Measurements from ENCODE around the gene BCAR1. TPM values are rescaled to one million over a fixed set of nuclear protein-coding genes. Genes with fewer than 3 reads are reported as not detected.

The BCAR1 gene
- polyA plus RNA-seq, 4 donors, result 53.5 to 64.5 (median 56.7) TPM

DNA sequence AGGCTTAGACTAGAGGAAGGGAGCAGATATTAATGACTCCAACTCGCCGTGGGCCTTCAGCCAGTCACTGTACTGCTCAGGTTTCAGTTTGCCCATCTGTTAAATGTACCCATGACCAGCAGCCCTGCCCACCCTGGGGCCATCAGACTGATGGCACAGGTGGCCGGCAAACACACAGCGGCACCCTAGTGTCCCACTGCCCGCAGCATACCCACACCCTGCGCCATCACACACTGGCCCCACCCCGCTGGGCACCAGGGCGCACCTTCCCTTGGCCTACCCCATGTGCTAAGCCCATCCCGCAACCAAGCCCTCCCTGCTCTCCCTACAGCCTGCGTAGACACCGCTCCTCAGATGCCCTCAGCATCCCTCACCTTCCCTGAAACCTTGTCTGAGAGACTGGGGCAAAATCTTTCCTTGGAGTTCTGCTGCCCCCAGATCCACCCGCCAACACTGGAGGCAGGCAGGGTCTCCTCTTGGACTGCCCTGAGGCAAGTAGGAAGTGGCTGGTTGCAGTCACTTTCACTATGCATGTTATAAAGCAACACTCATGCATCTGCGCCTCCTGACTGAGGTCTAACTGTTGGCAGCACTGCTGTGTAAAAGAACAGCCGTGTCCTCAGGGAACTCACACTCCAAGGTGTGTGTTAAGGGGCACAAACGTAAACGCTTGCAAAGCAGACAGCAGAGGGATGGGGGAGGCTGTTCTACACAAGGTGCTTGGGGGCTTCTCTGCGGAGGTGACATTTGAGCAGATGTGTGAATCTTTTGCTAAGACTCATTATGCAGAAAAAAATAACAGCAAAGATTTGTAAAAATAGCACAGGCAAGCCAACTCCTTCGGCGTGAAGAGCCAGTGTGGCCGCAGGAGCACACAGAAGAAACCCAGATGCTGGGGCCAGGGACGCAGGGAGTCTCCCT, 6.7 kb upstream of the BCAR1 start:
- DNase-seq (ENCODE audit: low read depth in 4 of 4, low spot score in 3 of 4), result no peak

DNA sequence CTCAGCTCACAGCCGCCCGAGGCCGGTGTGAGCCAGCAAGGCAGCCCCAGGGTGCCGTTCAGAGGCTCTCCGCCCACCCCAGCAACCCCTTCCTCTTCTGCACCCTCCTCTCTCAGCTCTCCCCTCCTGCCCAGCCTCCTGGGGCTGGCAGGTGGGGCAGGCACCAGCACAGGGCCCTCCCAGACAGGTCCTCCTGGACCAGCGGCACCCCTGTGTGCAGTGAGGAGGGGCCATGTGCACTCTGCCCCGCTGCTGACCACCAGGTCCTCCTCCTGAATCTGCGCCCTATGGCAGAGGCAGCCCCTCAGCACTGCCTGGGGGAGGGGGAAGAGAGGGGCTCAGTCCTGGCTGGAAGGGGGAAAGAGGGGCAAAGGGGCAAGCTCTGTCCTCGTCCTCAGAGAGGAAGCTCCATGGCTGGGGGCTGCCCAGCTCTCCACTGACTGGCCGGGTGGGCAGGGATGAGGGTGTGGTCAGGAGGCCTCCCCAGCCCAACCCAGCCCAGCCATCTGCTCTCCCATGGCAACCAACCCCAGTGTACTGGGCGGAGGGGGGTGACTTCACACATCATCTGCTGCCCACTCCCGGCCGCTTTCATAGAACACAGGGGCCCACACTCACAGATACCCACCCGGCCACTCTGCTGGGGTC, 5.4 kb upstream of the BCAR1 start:
- no peak for DNase-seq (ENCODE audit: low read depth in 4 of 4, low spot score in 3 of 4)

DNA sequence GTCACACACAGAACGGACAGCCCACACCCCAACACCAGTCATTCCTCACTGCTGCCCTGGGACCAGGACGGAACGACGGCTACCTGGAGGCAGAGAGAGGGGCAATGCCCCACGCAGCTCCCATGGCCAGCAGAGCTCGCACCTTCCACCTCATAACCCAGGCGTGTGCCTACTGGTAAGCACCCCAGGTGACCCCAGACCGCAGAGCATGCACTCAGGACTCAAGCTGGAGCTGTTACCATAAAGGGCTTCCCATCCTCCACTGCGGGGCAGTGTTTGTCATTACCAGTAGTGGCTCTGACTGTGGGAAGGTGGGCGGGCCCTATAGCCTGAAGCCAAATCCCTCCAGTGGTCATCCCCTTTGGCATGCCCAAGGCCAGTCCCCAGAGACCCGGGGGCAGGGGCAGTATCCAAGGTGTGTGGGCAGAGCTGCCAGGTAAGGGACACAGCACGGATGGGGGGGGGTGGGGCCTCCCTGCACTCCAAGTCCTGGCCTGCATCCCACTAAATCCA, 4.7 kb upstream of the BCAR1 start:
- no peak for DNase-seq (ENCODE audit: low read depth in 4 of 4, low spot score in 3 of 4)

DNA sequence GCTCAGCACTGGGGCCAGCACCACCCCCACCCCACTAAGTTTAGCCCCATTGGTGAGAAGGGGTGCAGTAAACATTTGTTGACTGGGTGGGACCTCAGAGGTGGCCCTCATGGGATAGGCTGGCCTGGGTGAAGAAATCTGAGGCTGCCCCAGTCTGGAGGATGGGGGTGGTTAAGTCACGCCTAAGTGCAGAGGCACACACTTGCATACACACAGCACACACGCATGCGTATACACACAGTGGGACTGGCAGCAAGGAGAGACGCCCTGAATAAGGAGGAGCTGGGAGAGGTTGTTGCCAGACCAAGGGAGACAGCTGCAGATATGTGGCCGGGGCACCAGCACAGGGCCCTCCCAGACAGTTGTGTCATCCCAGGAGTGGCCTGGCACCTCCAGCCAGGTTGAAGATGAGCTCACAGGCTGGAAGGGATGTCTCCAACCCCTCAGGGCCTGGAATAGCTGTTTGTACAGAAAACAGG, 3.0 kb upstream of the BCAR1 start:
- DNase-seq (ENCODE audit: low read depth in 4 of 4, low spot score in 3 of 4), result no peak

DNA sequence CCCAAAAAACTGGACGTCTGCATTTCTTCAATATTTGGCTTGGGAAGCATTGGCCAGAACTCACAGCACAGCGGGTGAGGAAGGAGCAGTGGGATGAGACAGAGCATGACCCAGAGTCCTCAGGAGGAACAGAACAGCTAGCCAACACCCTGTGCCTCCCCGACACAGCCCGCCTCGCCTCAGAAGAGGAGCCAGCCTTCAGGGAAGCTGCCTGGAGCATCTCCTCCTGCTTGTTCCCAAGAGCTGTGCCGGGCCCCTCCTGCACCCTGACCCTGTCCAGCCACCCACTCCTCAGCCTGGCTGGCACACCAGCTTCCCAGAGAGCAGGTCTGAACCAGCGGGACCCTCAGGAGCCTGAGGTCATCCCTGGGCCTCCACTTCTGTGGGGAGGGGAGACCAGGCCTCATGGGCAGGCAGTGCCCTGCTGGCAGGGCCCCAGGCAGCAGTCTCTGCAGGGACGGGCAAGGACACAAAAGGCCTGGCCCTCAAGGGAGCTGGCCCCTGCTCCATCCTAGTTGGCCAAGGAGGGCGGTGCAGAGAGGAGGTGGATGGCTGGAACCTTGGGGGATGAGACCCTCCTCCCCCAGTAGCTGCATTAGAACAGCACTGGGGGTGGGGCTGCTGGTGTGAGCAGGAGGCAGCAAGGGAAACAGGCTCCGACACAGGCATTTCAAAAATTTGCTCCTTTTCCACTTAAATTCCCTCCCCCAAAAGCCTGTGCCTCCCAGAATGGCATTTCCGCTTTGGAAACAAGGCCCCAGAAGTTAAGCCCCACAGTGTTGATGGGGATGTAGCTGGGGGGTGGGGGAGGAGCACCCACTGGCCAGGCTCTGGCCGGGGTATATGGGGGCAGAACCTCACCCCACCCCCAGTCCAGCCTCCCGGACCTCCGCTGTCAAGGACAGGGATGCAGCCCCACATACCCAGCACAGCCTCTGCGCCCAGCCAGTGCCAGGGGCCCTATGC, 1.8 kb upstream of the BCAR1 start:
- no peak for DNase-seq (ENCODE audit: low read depth in 4 of 4, low spot score in 3 of 4)

DNA sequence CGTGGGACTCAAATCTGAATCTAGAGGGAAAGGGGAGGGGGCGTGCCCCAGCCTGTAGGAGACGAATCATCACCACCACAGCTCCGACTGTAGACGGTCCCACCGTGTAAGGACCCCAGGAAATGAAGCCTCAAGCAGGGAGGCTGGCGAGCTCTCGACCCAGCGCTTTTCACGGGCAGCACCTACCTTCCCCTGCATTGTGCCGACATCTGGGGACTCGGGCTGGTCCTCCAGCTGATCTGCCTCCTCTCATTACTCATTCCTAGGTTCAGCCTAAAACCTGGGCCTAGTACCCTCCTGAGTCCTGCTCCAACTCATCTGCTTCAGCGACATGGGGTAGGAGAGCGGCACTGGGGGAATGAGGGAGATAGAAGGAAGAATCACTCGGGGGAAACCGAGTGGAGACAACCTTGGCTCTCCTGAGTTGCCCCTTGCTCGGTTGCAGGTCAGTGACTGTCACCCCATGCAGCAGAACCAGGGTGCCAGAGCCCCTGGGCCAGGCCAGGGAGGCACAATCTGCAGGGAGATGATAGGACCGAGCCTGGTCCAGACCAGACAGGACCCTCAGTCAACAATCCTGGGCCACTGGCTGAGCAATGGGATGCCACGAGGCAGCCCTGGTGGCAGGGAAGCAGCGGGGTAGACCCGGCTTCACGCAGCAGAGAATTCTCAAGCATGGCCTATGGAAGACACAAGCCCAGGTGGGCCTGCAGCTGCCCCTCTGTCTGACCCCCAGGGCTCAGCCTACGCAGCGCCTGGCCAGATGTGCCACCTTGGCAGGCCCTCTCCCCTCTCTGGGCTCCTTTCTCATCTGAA, 833 bp upstream of the BCAR1 start:
- DNase-seq (ENCODE audit: low read depth in 4 of 4, low spot score in 3 of 4), result no peak

DNA sequence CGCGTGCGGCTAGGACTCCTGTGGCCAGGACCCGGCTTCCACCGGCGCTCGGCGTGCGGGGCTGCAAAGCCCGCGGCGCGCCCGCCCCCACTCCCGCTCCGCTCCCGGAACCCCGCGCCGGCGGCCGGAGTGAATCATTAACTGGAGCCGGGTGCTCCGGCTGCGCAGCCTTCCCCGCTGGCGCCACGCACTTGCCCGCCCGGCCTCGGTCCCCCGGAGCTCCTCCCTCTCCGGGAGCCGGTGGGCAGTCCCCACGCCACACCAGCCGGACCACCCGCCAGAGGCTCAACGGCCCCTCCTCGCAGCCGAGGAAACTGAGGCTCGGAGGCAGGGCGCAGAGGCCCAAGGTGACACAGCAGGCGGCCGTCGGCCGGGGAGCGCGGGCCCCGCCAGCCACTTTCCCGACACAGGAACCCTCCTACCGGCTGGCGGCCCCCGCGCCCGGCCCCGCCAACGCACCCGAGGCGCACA, 580 bp downstream of the BCAR1 start:
- DNase-seq (ENCODE audit: low read depth in 4 of 4, low spot score in 3 of 4), result no peak

DNA sequence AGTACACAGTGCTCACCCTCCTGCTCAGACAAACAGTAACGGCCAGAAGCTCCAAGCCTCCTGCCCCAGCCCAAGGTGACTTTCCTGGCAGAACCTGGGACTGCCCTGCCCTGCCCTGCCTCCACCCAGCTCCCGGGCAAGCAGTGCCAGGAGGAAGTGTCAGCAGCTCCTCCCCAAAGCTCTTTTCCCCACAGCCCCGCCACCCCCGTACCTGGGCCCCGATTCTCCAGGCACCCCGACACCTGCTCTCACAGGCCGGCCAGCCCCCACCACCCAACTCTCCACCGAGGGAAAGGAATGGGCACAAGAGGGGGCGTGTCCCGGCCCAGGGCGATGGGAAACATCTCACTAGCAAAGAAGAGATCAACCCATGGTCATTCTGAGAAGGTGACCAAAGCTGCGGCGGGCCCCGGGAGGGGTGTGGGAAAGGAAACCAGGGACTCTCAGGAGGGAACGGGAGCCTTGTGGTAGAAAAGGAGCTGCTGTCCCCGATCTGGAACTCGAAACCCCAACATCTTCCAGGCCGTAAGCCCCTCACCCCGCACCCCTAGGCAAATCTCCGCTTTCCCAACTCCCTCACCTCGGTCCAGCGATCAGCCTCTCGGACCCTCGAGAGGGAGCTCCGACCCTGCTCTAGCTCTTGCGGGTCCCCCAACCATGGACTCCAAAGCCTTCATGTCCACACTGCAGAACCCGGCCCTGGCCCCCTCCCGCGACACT, 1.2 kb downstream of the BCAR1 start:
- no peak for DNase-seq (ENCODE audit: low read depth in 4 of 4, low spot score in 3 of 4)

DNA sequence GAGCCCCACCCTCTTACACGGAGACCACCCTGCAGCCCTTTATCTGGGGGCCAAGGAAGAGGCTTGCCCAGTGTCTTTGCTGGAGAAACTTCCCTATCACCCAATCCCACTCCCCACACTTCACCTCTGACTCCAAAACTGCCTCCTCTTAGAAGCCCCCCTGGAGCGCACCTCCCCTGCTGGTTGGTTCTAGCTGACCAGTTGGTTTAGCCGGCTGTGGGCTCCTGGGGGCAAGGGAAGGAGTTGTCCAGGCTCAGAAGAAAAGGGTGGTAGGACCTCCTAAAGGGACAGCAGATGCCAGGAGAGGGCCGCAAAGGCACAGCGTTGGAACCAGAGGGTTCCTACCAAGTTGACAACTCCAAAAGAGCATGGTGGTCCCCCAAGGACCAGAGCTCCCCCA, 2.0 kb downstream of the BCAR1 start:
- no peak for DNase-seq (ENCODE audit: low read depth in 4 of 4, low spot score in 3 of 4)

DNA sequence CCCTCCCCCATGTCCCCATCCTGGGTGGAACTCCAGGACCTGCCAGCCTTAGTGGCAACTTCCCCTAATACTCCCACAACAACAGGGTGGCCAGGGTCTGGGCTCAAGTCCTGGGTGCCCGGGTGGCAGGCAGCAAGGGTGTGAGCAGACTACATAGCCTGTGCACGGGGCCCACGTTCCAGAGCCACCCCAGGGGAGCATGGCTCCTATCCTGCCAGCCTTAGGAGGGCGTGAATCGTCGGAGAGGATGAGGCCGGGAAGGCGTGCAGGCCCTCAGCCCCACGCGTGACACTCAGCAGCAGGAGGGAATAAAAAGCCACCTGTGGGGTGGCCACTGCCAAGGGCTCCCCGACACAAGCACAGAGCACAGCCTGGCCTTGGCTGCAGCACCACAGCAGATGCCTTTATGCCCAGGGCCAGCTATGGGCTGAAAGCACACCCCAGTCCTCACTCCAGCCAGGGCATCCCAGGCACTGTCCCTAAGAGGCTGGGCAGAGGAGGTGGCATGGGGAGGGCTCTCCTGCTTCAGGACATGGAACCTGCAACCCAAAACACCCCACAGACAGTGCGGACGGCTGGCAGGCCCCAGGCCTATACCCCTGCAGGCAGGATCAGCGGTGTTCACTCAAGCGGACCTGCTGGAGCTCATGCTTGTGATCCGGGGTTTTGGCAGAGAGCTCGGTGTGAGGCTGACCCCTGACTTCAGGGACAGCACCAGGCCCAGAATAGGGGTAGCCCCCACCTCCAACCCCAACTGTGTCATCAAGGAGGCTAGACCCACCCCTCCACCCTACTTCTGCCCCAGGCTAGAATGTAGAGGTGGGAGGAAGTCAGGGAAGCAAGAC, 2.7 kb downstream of the BCAR1 start:
- DNase-seq (ENCODE audit: low read depth in 4 of 4, low spot score in 3 of 4), result no peak

DNA sequence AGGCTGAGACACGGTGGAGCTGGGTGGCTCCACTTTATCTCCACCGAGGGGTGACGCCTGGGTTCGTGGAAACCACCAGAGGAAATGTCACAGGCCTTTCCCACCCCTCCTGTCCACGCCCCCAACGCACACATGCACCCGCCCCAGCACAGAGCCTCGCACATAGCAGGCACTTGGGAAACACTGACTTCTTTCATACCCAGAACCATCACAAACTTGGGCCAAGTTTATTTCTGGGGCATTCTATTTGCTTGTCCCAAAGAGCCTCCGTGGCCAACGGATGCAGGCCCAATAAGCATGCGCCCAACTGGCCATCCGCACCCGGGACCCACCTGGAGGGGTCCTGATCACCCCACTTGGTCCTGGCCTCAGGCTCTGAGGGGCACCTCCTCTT, 3.3 kb downstream of the BCAR1 start:
- DNase-seq (ENCODE audit: low read depth in 4 of 4, low spot score in 3 of 4), result no peak

DNA sequence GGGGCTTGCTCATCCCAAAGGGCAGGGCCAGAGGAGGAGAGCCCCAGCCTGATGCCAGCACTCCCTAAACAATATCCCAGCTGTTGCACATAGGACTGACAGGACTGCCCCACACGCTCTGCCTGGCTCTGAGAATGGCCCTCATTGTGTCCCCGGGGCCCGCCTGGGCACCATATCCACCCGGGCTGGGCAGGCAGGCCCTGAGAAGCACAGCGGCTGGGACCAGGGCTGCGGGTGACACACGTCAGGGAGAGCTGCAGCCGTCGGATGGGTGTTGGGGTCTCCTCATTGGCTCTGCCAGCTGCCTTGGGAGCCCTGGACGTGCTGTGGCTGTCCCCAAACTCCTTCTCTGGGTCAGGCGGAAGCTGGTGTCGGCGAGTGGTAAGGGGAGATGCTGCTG, 4.2 kb downstream of the BCAR1 start:
- DNase-seq (ENCODE audit: low read depth in 4 of 4, low spot score in 3 of 4), result no peak

DNA sequence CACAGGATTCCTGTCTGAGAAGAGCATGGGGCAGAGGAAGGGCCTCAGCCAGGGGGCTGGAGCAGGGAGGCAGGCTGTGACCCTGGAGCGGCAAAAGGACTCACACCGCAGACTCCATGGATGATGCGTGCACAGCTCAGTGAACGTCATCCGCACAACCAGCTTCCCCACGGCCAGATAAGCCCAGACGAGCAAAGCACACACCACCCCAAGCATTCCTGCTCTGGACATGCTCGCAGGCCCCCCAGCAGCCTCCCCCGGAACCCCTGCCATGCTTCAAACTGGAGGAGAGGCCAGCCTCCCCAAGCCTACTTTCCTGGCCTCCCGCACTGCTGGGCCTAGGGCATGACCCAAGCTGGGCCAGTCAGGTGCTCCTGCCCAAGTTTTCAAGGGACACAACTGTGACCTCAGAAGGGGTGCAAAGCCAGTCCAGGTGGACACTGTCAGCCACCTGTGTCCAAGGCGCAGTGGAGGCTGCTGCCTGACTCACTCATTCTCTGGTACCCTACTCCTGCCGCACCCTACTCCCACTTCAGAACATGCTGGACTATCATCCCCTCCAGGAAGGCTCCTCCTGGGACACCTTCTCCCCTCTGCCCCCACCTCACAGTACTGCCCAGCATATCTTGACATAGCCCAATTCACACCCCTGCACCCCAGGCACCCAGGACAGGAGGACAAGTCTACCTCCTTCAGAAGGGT, 4.8 kb downstream of the BCAR1 start:
- no peak for DNase-seq (ENCODE audit: low read depth in 4 of 4, low spot score in 3 of 4)

DNA sequence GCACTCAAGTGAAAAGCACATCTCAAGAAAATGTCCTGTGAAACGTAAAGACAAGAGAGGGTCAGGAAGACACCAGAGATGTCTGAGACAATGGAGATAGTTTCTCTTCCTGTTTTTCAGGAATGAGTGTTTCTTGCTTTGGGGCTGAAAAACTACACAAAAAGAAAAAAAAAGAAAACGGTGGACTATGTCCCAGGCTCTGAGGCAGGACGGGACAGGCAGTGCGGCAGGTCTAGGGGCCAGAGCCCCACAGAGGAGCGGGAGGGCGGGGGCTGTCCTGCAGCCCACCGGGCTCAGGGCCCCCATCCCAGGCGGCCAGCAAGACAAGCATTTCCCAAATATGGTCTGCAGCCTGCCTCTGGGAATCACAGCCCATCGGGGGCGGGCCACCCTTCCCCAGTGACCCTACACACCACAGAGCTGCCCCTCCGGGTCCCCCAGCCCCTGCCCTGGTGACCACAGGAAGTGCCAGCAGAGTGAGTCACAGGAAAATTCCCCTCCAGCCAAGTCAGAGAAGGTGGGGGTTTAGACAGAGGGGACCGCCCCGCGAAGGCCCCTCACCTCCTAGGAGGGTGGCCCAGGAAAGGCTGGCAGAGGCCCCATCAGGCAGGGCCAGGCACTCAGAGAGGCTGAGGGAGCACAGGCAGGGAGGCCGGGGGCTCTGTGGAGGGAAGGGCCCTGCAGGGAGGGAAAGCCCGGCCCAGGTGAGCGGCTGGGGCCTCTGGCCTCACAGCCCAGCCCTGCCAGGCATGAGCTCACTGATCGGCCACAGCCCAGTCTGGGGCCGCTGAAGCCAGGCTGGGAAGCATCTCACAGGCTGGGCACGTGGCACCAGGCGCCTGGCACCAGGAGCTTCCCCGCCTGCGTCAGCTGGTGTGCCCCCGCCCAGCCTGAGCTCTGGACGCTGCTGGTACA, 6.3 kb downstream of the BCAR1 start:
- no peak for DNase-seq (ENCODE audit: low read depth in 4 of 4, low spot score in 3 of 4)

DNA sequence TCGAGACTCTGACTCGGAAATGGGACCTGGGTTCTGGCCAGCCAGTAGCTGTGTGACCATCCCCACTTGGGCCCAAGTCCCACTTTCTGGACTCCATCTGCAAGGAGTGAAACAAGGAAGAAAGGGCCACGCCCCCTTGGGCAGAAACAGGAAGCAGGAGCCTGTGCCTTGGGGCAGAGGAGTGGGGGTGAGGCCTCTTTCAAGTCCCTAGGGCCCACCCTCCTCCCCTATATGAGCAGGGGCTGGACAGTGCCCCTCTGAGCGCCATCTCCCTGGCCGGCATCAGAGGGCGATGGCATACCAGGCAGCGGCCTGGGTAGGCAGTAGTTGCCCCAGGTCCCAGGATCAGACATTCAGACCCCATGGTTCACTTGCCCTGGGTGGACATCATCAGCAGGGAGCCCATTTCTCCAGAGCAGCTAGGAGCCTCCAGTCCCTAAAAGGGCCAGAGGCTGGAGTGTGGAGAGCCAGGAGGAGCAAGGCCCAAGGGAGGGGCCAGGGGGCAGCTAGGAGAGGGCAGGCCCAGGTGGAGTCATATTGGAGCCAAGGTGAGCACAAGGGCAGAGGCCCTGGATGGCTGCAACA, 7.1 kb downstream of the BCAR1 start:
- no peak for DNase-seq (ENCODE audit: low read depth in 4 of 4, low spot score in 3 of 4)

DNA sequence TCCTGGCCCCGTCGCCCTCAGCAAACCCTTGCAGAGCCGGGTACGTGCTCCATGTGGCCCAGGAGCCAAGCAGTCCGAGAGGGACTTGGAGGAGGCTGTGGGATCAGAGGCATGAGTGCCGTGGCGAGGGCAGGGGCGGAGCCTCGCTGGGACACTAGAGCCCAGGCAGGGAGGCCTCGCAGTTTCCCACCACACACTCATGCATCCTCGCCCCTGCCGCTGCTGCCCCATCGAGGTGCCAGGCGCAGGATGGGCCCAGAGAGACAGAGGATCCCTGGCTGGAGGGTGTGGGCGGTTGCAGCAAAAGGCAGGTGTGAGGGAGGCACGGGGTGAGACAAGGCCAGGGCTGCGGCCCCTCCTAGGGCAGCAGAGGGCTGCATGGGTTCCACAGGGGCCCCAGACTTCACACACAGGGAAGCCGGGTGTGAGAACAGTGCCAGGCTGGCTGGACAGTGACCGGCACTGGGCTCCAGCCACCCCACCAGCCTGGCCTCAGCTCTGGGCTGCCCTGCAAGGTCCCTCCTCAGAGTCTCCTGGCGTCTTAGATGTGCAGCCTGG, 7.7 kb downstream of the BCAR1 start:
- DNase-seq (ENCODE audit: low read depth in 4 of 4, low spot score in 3 of 4), result no peak

All from right renal pelvis (tissue), 4 donors.